H1 (cell line): ENCODE data around the gene TAS1R3. TPM values are rescaled to one million over a fixed set of nuclear protein-coding genes. Genes with fewer than 3 reads are reported as not detected.

Experiments used
- polyA plus RNA-seq, 7 experiments: library from polyadenylated mRNA; depleted of rRNA in 3 of 7; stranded (reverse) in 5 of 7; unstranded in 2 of 7; fragments of >200 nt in 5 of 7; fragments of 200-250 nt in 2 of 7; gene quantifications; 1 replicate in 5 of 7; 2 replicates in 1 of 7; 4 replicates in 1 of 7; pipeline versions ENCODE4 v1.2.1 to v1.2.3, GENCODE V29; 2011 to 2013; ENCODE audit warnings: missing spikeins in 2 of 7, mixed read lengths in 2 of 7
- total RNA-seq: library from RNA; stranded (reverse); fragmentation: NEBNext Ultra II Directional; extraction: Animal tissue kit (Norgen Biotek cat#: 25700); gene quantifications from 2 replicates; pipeline ENCODE4 v1.2.1, GENCODE V29; 2021
- TF ChIP-seq, protein P1 (sequence below), 3 experiments: IDR thresholded peaks; 1 replicate in 2 of 3; 2 replicates in 1 of 3; pipeline versions ENCODE4 v1.5.1 to v1.6.1; 2011; ENCODE audit warnings: low read length in 3 of 3, mild to moderate bottlenecking in 3 of 3, inconsistent platforms in 2 of 3, low read depth in 1 of 3, moderate library complexity in 1 of 3; ENCODE audit not compliant: insufficient read depth in 1 of 3; ENCODE audit errors: control extremely low read depth in 1 of 3
- TF ChIP-seq, protein P2 (sequence below): IDR thresholded peaks from 2 replicates; pipeline ENCODE4 v1.6.1; 2012; ENCODE audit warnings: inconsistent platforms

The TAS1R3 gene
- total and polyA plus RNA-seq, 2 of the 8 experiments (the other 6 are each of a cell fraction or from before 2014, with no cell fraction given): 0.03 to 0.19 TPM

DNA sequence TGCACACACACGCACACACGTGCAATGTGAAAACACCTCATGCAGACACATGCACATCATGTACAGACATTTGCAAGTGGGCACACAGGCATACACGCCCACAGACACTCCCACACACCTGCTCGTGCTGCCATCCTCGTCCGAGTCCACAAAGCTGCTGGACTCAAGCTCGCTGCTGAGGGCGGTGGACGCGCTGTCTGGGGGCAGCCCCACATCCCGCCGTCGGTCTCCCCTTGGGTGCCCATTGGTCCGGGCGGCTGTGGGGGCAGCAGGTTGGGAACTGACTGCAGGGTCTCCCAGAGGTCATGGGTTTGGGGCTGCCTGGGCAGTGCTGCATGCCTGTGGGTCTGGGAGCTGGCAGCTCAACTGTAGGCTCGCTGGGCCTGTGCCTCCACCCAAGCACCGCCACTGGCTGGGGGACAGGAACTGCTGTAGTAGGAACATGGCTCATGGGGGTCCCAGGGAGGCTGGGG is 10.5 kb downstream of the TAS1R3 start (continued):
- TF ChIP-seq, protein P1, sequence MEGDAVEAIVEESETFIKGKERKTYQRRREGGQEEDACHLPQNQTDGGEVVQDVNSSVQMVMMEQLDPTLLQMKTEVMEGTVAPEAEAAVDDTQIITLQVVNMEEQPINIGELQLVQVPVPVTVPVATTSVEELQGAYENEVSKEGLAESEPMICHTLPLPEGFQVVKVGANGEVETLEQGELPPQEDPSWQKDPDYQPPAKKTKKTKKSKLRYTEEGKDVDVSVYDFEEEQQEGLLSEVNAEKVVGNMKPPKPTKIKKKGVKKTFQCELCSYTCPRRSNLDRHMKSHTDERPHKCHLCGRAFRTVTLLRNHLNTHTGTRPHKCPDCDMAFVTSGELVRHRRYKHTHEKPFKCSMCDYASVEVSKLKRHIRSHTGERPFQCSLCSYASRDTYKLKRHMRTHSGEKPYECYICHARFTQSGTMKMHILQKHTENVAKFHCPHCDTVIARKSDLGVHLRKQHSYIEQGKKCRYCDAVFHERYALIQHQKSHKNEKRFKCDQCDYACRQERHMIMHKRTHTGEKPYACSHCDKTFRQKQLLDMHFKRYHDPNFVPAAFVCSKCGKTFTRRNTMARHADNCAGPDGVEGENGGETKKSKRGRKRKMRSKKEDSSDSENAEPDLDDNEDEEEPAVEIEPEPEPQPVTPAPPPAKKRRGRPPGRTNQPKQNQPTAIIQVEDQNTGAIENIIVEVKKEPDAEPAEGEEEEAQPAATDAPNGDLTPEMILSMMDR (IDR thresholded peaks at IDR 0.05; ENCODE audit: control extremely low read depth in 1 of 3, insufficient read depth in 1 of 3, low read depth in 1 of 3, low read length in 3 of 3): no peak
- TF ChIP-seq, protein P2, sequence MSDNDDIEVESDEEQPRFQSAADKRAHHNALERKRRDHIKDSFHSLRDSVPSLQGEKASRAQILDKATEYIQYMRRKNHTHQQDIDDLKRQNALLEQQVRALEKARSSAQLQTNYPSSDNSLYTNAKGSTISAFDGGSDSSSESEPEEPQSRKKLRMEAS: no peak
